IMR-90 (cell line): ENCODE data around the gene LTBP1. TPM values are rescaled to one million over a fixed set of nuclear protein-coding genes. Genes with fewer than 3 reads are reported as not detected.

Experiments
- ATAC-seq: fragments of 200-7000 bp; cut with Tn5 transposase; 2 replicates; pipeline ENCODE4 v1.9.1; 2020; ENCODE audit warnings: low read depth, mild to moderate bottlenecking, moderate library complexity
- BruUV-seq: library from RNA; stranded (reverse); fragments of 400-500 nt; replicated peaks from 2 replicates; lab custom pipeline; 2021; lab: Mats Ljungman, UMichigan
- CTCF ChIA-PET: fragments of 300-600 bp; formaldehyde crosslinking; extraction: SDS; loops from one replicate; lab custom pipeline; 2021; ENCODE audit warnings: antibody characterized with exemption; lab: Yijun Ruan, JAX
- POLR2A ChIA-PET: fragments of 300-600 bp; sonication (Branson Sonifier 250); formaldehyde crosslinking; loops from one replicate; lab custom pipeline; 2022; ENCODE audit warnings: antibody characterized with exemption; ENCODE audit not compliant: unreplicated experiment; lab: Charles Lee
- DNase-seq: peaks from one replicate; pipeline ENCODE4 v3.0.0; 2013
- H2AFZ ChIP-seq: replicated peaks from 2 replicates; pipeline ENCODE3; 2013; ENCODE audit warnings: low read length, mild to moderate bottlenecking; ENCODE audit not compliant: poor library complexity
- H2AK5ac ChIP-seq: 2 replicates; pipeline ENCODE4 v1.6.1; 2013; ENCODE audit warnings: low read depth, low read length, inconsistent platforms
- H2AK9ac ChIP-seq: replicated peaks from 2 replicates; pipeline ENCODE3; 2013; ENCODE audit warnings: mild to moderate bottlenecking, low read depth, low read length, moderate library complexity; ENCODE audit not compliant: poor library complexity
- H2BK120ac ChIP-seq: 2 replicates; pipeline ENCODE4 v1.6.1; 2013; ENCODE audit warnings: low read depth, low read length, inconsistent platforms
- H2BK15ac ChIP-seq: 3 replicates; pipeline ENCODE4 v1.6.1; 2013; ENCODE audit warnings: low read depth, low read length, inconsistent platforms
- H2BK20ac ChIP-seq: 2 replicates; pipeline ENCODE4 v1.6.1; 2013; ENCODE audit warnings: low read depth, mild to moderate bottlenecking, inconsistent platforms, low read length, moderate library complexity
- H2BK5ac ChIP-seq: 2 replicates; pipeline ENCODE4 v1.6.1; 2013; ENCODE audit warnings: mild to moderate bottlenecking, low read depth, low read length, inconsistent platforms; ENCODE audit not compliant: poor library complexity, severe bottlenecking
- H3K14ac ChIP-seq: replicated peaks from 2 replicates; pipeline ENCODE4 v1.6.1; 2013; ENCODE audit warnings: low read depth, low read length, inconsistent platforms
- H3K18ac ChIP-seq: 2 replicates; pipeline ENCODE4 v1.6.1; 2013; ENCODE audit warnings: low read depth, low read length, control low read depth
- H3K23ac ChIP-seq: 2 replicates; pipeline ENCODE4 v1.6.1; 2013; ENCODE audit warnings: low read depth, low read length, inconsistent platforms
- H3K27ac ChIP-seq: 2 replicates; pipeline ENCODE4 v1.5.1; 2013; ENCODE audit warnings: mild to moderate bottlenecking, control low read depth, low read length; ENCODE audit not compliant: insufficient read depth
- H3K27me3 ChIP-seq: 2 replicates; pipeline ENCODE4 v1.6.1; 2013; ENCODE audit warnings: low read length; ENCODE audit not compliant: control insufficient read depth, insufficient read depth
- H3K36me3 ChIP-seq: 2 replicates; pipeline ENCODE4 v1.6.1; 2013; ENCODE audit warnings: low read length, mixed read lengths; ENCODE audit not compliant: control insufficient read depth, insufficient read depth
- H3K4ac ChIP-seq: 2 replicates; pipeline ENCODE4 v1.6.1; 2013; ENCODE audit warnings: low read depth, low read length, inconsistent platforms
- H3K4me1 ChIP-seq: 2 replicates; pipeline ENCODE4 v1.6.1; 2013; ENCODE audit warnings: low read length, mixed read lengths; ENCODE audit not compliant: control insufficient read depth, insufficient read depth
- H3K4me2 ChIP-seq: 2 replicates; pipeline ENCODE4 v1.6.1; 2013; ENCODE audit warnings: low read depth, mild to moderate bottlenecking, control low read depth, low read length, moderate library complexity
- H3K4me3 ChIP-seq: 2 replicates; pipeline ENCODE4 v1.5.1; 2013; ENCODE audit warnings: low read depth, mild to moderate bottlenecking, control low read depth, low read length, moderate library complexity; ENCODE audit not compliant: insufficient read depth
- H3K56ac ChIP-seq: 2 replicates; pipeline ENCODE4 v1.6.1; 2013; ENCODE audit warnings: low read length, inconsistent platforms; ENCODE audit not compliant: insufficient read depth; ENCODE audit errors: extremely low read depth
- H3K79me1 ChIP-seq, 2 experiments: 2 replicates each; pipeline ENCODE4 v1.6.1; 2013; ENCODE audit warnings: low read length in 2 of 2, inconsistent platforms in 1 of 2, low read depth in 1 of 2
- H3K9ac ChIP-seq: 2 replicates; pipeline ENCODE4 v1.6.1; 2013; ENCODE audit warnings: low read depth, low read length, control low read depth
- H3K9me1 ChIP-seq: 2 replicates; pipeline ENCODE4 v1.6.1; 2013; ENCODE audit warnings: low read length, inconsistent platforms; ENCODE audit not compliant: insufficient read depth
- H3K9me3 ChIP-seq: 2 replicates; pipeline ENCODE4 v1.6.1; 2013; ENCODE audit warnings: low read length; ENCODE audit not compliant: control insufficient read depth, insufficient read depth
- H4K20me1 ChIP-seq: 2 replicates; pipeline ENCODE4 v1.6.1; 2013; ENCODE audit warnings: low read length, inconsistent platforms; ENCODE audit not compliant: insufficient read depth
- H4K5ac ChIP-seq: 2 replicates; pipeline ENCODE4 v1.6.1; 2013; ENCODE audit warnings: mild to moderate bottlenecking, low read depth, low read length, control low read depth
- H4K8ac ChIP-seq, 2 experiments: 2 replicates each; pipeline ENCODE4 v1.6.1; 2013; ENCODE audit warnings: low read depth in 2 of 2, low read length in 2 of 2, control low read depth in 1 of 2, inconsistent platforms in 1 of 2
- H4K91ac ChIP-seq: 2 replicates; pipeline ENCODE4 v1.6.1; 2013; ENCODE audit warnings: low read depth, low read length, inconsistent platforms; ENCODE audit not compliant: insufficient read depth
- BHLHE40 ChIP-seq: fragments of 150-350 bp; IDR thresholded peaks from 2 replicates; pipeline ENCODE4 v1.6.1; 2016; ENCODE audit warnings: mild to moderate bottlenecking, low read depth, low read length
- CEBPB ChIP-seq: IDR thresholded peaks from 2 replicates; pipeline ENCODE4 v1.6.1; 2012; ENCODE audit warnings: low read depth, low read length, improper control_type of control experiment
- CHD1 ChIP-seq: IDR thresholded peaks from 2 replicates; pipeline ENCODE4 v1.6.1; 2012; ENCODE audit warnings: low read depth, low read length, improper control_type of control experiment
- FOS ChIP-seq: fragments of 150-350 bp; IDR thresholded peaks from 2 replicates; pipeline ENCODE4 v1.6.1; 2016; ENCODE audit warnings: low read depth, low read length
- MAFK ChIP-seq: IDR thresholded peaks from 2 replicates; pipeline ENCODE4 v1.6.1; 2012; ENCODE audit warnings: low read depth, low read length, improper control_type of control experiment
- MAZ ChIP-seq: IDR thresholded peaks from 2 replicates; pipeline ENCODE4 v1.6.1; 2012; ENCODE audit warnings: low read depth, mild to moderate bottlenecking, low read length, improper control_type of control experiment, moderate library complexity, borderline replicate concordance
- MXI1 ChIP-seq: IDR thresholded peaks from 2 replicates; pipeline ENCODE4 v1.6.1; 2012; ENCODE audit warnings: low read depth, mild to moderate bottlenecking, low read length, moderate library complexity, borderline replicate concordance
- NFE2L2 ChIP-seq: fragments of 150-350 bp; IDR thresholded peaks from 2 replicates; pipeline ENCODE4 v1.6.1; 2016; ENCODE audit warnings: low read depth, mild to moderate bottlenecking, low read length
- POLR2A ChIP-seq: IDR thresholded peaks from 2 replicates; pipeline ENCODE4 v1.6.1; 2012; ENCODE audit warnings: mild to moderate bottlenecking, low read depth, low read length
- RAD21 ChIP-seq: IDR thresholded peaks from 2 replicates; pipeline ENCODE4 v1.6.1; 2012; ENCODE audit warnings: low read length, improper control_type of control experiment
- RCOR1 ChIP-seq: IDR thresholded peaks from 2 replicates; pipeline ENCODE4 v1.6.1; 2012; ENCODE audit warnings: mild to moderate bottlenecking, low read length, improper control_type of control experiment; ENCODE audit not compliant: insufficient replicate concordance
- RFX5 ChIP-seq: IDR thresholded peaks from 2 replicates; pipeline ENCODE4 v1.8.0; 2012; ENCODE audit warnings: low read depth, mild to moderate bottlenecking, low read length, moderate library complexity
- SMC3 ChIP-seq: fragments of 150-350 bp; IDR thresholded peaks from 2 replicates; pipeline ENCODE4 v1.6.1; 2016; ENCODE audit warnings: low read depth, mild to moderate bottlenecking, antibody characterized with exemption, low read length, moderate library complexity
- WGBS, 2 experiments: methylation state at CpG; one replicate each; pipeline versions ENCODE4 v1.1.5 to v1.1.7; 2013; ENCODE audit warnings: missing lambda C conversion rate in 2 of 2; ENCODE audit not compliant: insufficient read length in 1 of 2; ENCODE audit errors: extremely low coverage in 2 of 2; 5-methylcytosine and 5-hydroxymethylcytosine counted together
- dilution Hi-C: fragments of 300-500 bp; cut with HindIII; formaldehyde crosslinking; loops from one replicate; pipeline ENCODE4 v1.14.3; 2018; ENCODE audit warnings: low sequenced_read_pairs; ENCODE audit not compliant: unreplicated experiment
- in situ Hi-C: fragments of 300-500 bp; cut with MboI; formaldehyde crosslinking; loops from 3 replicates; pipeline ENCODE4 v1.14.3; 2019; ENCODE audit warnings: low sequenced_read_pairs, inconsistent platforms, mixed read lengths
- intact Hi-C: fragments of 100-400 bp; cut with micrococcal nuclease; formaldehyde crosslinking; loops from 2 replicates; pipeline ENCODE4 v1.10.0; 2022
- polyA plus RNA-seq, 3 experiments: library from polyadenylated mRNA; depleted of rRNA; stranded (reverse); fragments of >200 nt; gene quantifications; 2 replicates each; pipeline ENCODE4 v1.2.3, GENCODE V29; 2012; ENCODE audit warnings: low replicate concordance in 1 of 3
- total RNA-seq: library from RNA; depleted of rRNA; stranded (reverse); fragments of >200 nt; gene quantifications from 2 replicates; pipeline ENCODE4 v1.2.3, GENCODE V29; 2012
- TF ChIP-seq, protein P1 (sequence below): fragments of 150-350 bp; IDR thresholded peaks from 2 replicates; pipeline ENCODE4 v1.6.1; 2017; ENCODE audit warnings: mild to moderate bottlenecking, antibody characterized with exemption, low read length, low read depth
- TF ChIP-seq, protein P2 (sequence below): conservative IDR thresholded peaks from 2 replicates; pipeline ENCODE4 v1.5.1; 2012; ENCODE audit warnings: mild to moderate bottlenecking, low read depth, low read length, improper control_type of control experiment
- TF ChIP-seq, protein P3 (sequence below): fragments of 150-350 bp; IDR thresholded peaks from 2 replicates; pipeline ENCODE4 v1.6.1; 2016; ENCODE audit warnings: low read depth, mild to moderate bottlenecking, low read length, moderate library complexity, borderline replicate concordance

Gene LTBP1
- total and polyA plus RNA-seq, 2 of the 4 experiments (the other 2 are of a cell fraction) = 235 to 326 TPM

DNA sequence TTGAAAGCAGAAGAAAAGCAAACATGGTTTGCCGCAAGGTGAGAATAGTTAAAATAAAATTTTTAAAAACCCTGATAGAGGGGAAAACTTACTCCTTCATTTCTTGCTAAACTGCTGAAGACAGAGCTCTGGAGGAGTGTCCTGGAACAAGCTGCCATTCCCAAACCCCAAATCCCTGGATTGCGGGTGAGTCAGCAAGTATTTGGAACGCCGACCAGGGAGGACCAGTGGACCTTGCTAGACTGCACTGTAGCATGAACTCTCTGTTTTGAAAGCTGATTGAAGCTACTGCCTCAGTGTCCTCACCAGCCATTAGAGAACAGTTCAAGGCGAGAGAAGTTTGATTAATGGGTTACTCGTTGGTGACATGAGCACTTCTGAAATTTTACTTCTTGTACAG is 430.3 kb downstream of the LTBP1 start:
- dilution Hi-C loops = no loop called here

More for the DNA sequence above, 430.3 kb downstream of the LTBP1 start:
- POLR2A ChIA-PET = no interaction called here
- H2BK120ac ChIP-seq = no peak overlapping the region
- peaks cover 7 to 8% of the 10 kb centered on the region in 2 experiments; a peak in 3 of 4 replicates for H3K79me1 ChIP-seq
- TF ChIP-seq SMC3 (no peak), CHD1 (no peak), POLR2A (no peak), MXI1 (no peak), MAZ (no peak), RCOR1 (no peak), NFE2L2 (no peak), MAFK (no peak), BHLHE40 (no peak), RAD21 (no peak), RFX5 (no peak), FOS (no peak), CEBPB (no peak)
- TF ChIP-seq, protein P1, sequence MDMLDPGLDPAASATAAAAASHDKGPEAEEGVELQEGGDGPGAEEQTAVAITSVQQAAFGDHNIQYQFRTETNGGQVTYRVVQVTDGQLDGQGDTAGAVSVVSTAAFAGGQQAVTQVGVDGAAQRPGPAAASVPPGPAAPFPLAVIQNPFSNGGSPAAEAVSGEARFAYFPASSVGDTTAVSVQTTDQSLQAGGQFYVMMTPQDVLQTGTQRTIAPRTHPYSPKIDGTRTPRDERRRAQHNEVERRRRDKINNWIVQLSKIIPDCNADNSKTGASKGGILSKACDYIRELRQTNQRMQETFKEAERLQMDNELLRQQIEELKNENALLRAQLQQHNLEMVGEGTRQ = no peak
- TF ChIP-seq, protein P2, sequence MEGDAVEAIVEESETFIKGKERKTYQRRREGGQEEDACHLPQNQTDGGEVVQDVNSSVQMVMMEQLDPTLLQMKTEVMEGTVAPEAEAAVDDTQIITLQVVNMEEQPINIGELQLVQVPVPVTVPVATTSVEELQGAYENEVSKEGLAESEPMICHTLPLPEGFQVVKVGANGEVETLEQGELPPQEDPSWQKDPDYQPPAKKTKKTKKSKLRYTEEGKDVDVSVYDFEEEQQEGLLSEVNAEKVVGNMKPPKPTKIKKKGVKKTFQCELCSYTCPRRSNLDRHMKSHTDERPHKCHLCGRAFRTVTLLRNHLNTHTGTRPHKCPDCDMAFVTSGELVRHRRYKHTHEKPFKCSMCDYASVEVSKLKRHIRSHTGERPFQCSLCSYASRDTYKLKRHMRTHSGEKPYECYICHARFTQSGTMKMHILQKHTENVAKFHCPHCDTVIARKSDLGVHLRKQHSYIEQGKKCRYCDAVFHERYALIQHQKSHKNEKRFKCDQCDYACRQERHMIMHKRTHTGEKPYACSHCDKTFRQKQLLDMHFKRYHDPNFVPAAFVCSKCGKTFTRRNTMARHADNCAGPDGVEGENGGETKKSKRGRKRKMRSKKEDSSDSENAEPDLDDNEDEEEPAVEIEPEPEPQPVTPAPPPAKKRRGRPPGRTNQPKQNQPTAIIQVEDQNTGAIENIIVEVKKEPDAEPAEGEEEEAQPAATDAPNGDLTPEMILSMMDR = no peak
- TF ChIP-seq, protein P3, sequence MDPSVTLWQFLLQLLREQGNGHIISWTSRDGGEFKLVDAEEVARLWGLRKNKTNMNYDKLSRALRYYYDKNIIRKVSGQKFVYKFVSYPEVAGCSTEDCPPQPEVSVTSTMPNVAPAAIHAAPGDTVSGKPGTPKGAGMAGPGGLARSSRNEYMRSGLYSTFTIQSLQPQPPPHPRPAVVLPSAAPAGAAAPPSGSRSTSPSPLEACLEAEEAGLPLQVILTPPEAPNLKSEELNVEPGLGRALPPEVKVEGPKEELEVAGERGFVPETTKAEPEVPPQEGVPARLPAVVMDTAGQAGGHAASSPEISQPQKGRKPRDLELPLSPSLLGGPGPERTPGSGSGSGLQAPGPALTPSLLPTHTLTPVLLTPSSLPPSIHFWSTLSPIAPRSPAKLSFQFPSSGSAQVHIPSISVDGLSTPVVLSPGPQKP = no peak
- H3K9ac ChIP-seq = no peak overlapping the region
- H2AK9ac ChIP-seq = no peak overlapping the region
- CTCF ChIA-PET = no interaction called here
- no peaks in the 10 kb centered on the region for H3K9me3 ChIP-seq
- no TSS peak for BruUV-seq
- H2AK5ac ChIP-seq = no peak overlapping the region
- intact Hi-C loops = no loop called here
- H3K36me3 ChIP-seq = peaks cover 13% of the 10 kb centered on the region
- H4K91ac ChIP-seq = no peak overlapping the region
- no peak overlapping the region for H3K27ac ChIP-seq
- no peak overlapping the region for H3K23ac ChIP-seq
- no peak overlapping the region for H3K4me2 ChIP-seq
- no peak overlapping the region for H3K56ac ChIP-seq
- H2AFZ ChIP-seq = no peak overlapping the region
- no peaks in the 10 kb centered on the region for H3K9me1 ChIP-seq
- H4K5ac ChIP-seq = no peak overlapping the region
- DNase-seq (no peak), ATAC-seq (no peak; the same call in 1 of the 2 replicates)
- H3K4me3 ChIP-seq = no peak overlapping the region
- WGBS, 2 experiments = no CpG with 5 or more reads among the region's 6 CpGs
- no peak overlapping the region for H3K18ac ChIP-seq
- no peaks in the 10 kb centered on the region for H4K20me1 ChIP-seq
- no peak overlapping the region for H3K14ac ChIP-seq
- H4K8ac ChIP-seq = no peak overlapping the region
- peaks cover 5% of the 10 kb centered on the region for H3K4me1 ChIP-seq
- no peak overlapping the region for H2BK15ac ChIP-seq
- H3K27me3 ChIP-seq = no peaks in the 10 kb centered on the region
- in situ Hi-C loops = no loop called here
- no peak overlapping the region for H2BK5ac ChIP-seq
- no peak overlapping the region for H2BK20ac ChIP-seq
- H3K4ac ChIP-seq = no peak overlapping the region
